Left ventricle myocardium inferior (tissue), 1 donor: ENCODE data around the gene USP24. TPM values are rescaled to one million over a fixed set of nuclear protein-coding genes. Genes with fewer than 3 reads are reported as not detected.

ENCODE experiments used
- DNase-seq: peaks from one replicate; pipeline ENCODE4 v3.0.0-alpha.2; 2020
- H3K27ac ChIP-seq: fragments of 200-600 bp; replicated peaks from 2 replicates; pipeline ENCODE4 v1.8.0; 2021
- H3K27me3 ChIP-seq: fragments of 200-600 bp; 2 replicates; pipeline ENCODE4 v1.8.0; 2021; ENCODE audit warnings: low read depth
- H3K36me3 ChIP-seq: fragments of 200-600 bp; 2 replicates; pipeline ENCODE4 v1.8.0; 2021
- H3K4me1 ChIP-seq: fragments of 200-600 bp; 2 replicates; pipeline ENCODE4 v1.8.0; 2021
- H3K4me3 ChIP-seq: fragments of 200-600 bp; 2 replicates; pipeline ENCODE4 v1.8.0; 2021; ENCODE audit warnings: mild to moderate bottlenecking, moderate library complexity
- H3K9me3 ChIP-seq: fragments of 200-600 bp; replicated peaks from 2 replicates; pipeline ENCODE4 v1.8.0; 2021
- CTCF ChIP-seq: fragments of 200-600 bp; IDR thresholded peaks from 2 replicates; pipeline ENCODE4 v1.8.0; 2021; ENCODE audit warnings: antibody characterized with exemption, mild to moderate bottlenecking, borderline replicate concordance
- intact Hi-C: fragments of 100-400 bp; cut with micrococcal nuclease; formaldehyde crosslinking; loops from one replicate; pipeline ENCODE4 v1.11.0; 2022
- total RNA-seq: library from RNA; stranded (reverse); fragmentation: NEBNext Ultra II Directional; extraction: Animal tissue kit (Norgen Biotek cat#: 25700); gene quantifications from one replicate; pipeline ENCODE4 v1.2.1, GENCODE V29; 2021
- donor health status: DM: no; HTN: yes; CAD: no; lungs with severe emphysema.

USP24 gene
- total RNA-seq, 1 donor from 2014 or later: 39.5 TPM

- Histone ChIP-seq H3K27ac (no peak overlapping the region), H3K9me3 (no peaks in the 10 kb centered on the region), H3K4me3 (no peak overlapping the region), H3K4me1 (peaks cover 20% of the 10 kb centered on the region), H3K36me3 (peaks cover 94% of the 10 kb centered on the region), H3K27me3 (no peaks in the 10 kb centered on the region)
- no peak for TF ChIP-seq CTCF
- intact Hi-C loops: no loop called here
- DNase-seq: no peak
These were observed 83.9 kb downstream of the USP24 start for GRCh38 chr1:55131218-55131617.

GRCh38 chr1:55129194-55129728 is 85.9 kb downstream of the USP24 start:
- no peak for TF ChIP-seq CTCF
- intact Hi-C loops: no loop called here
- Histone ChIP-seq H3K9me3 (no peaks in the 10 kb centered on the region), H3K4me3 (no peak overlapping the region), H3K4me1 (peaks cover 20% of the 10 kb centered on the region), H3K27me3 (no peaks in the 10 kb centered on the region), H3K27ac (no peak overlapping the region), H3K36me3 (peaks cover 94% of the 10 kb centered on the region)
- DNase-seq: no peak

- Histone ChIP-seq H3K27me3 (no peaks in the 10 kb centered on the region), H3K4me1 (peaks cover 20% of the 10 kb centered on the region), H3K9me3 (no peaks in the 10 kb centered on the region), H3K4me3 (no peak overlapping the region), H3K27ac (no peak overlapping the region), H3K36me3 (peaks cover 94% of the 10 kb centered on the region)
- no peak for TF ChIP-seq CTCF
- intact Hi-C loops: no loop called here
- DNase-seq: no peak
These were observed 86.7 kb downstream of the USP24 start for GRCh38 chr1:55128418-55128995.

GRCh38 chr1:55127827-55128343 is 87.3 kb downstream of the USP24 start:
- Histone ChIP-seq H3K27me3 (no peaks in the 10 kb centered on the region), H3K4me3 (no peak overlapping the region), H3K36me3 (peaks cover 95% of the 10 kb centered on the region), H3K9me3 (no peaks in the 10 kb centered on the region), H3K27ac (no peak overlapping the region), H3K4me1 (peaks cover 20% of the 10 kb centered on the region)
- intact Hi-C loops: no loop called here
- no peak for TF ChIP-seq CTCF
- no peak for DNase-seq

- H3K27ac ChIP-seq: no peak overlapping the region
- DNase-seq: no peak
- no peak overlapping the region for H3K4me3 ChIP-seq
- no peaks in the 10 kb centered on the region for H3K9me3 ChIP-seq
- H3K27me3 ChIP-seq: no peaks in the 10 kb centered on the region
- intact Hi-C loops: no loop called here
- H3K4me1 ChIP-seq: peaks cover 8% of the 10 kb centered on the region
- TF ChIP-seq CTCF: no peak
- H3K36me3 ChIP-seq: peaks cover 96% of the 10 kb centered on the region
These were observed 90.7 kb downstream of the USP24 start for GRCh38 chr1:55124470-55124869.
